Measurements from ENCODE around the gene IARS2.
A peak's percentile ranks its signal among the peaks of the same experiment; 100 is the strongest.
"Not testable (repeated sequence)": the region's sequence is repeated elsewhere in the genome, so short reads cannot be mapped to it uniquely, and the experiment has no call there.

IARS2 gene

GRCh38 chr1:220094016-220094911 lies at the start of gene IARS2:
IARS2 (plus strand) TSS chr1:220094132; CDS start chr1:220094217, 85 bp downstream.
- peak; percentile 4 for DNase-seq

- DNase-seq: no peak
Measured at GRCh38 chr1:220044678-220045355, 49.1 kb upstream of the IARS2 start.

- DNase-seq: no peak
Measured at GRCh38 chr1:220045356-220046051, 48.4 kb upstream of the IARS2 start.

DNA sequence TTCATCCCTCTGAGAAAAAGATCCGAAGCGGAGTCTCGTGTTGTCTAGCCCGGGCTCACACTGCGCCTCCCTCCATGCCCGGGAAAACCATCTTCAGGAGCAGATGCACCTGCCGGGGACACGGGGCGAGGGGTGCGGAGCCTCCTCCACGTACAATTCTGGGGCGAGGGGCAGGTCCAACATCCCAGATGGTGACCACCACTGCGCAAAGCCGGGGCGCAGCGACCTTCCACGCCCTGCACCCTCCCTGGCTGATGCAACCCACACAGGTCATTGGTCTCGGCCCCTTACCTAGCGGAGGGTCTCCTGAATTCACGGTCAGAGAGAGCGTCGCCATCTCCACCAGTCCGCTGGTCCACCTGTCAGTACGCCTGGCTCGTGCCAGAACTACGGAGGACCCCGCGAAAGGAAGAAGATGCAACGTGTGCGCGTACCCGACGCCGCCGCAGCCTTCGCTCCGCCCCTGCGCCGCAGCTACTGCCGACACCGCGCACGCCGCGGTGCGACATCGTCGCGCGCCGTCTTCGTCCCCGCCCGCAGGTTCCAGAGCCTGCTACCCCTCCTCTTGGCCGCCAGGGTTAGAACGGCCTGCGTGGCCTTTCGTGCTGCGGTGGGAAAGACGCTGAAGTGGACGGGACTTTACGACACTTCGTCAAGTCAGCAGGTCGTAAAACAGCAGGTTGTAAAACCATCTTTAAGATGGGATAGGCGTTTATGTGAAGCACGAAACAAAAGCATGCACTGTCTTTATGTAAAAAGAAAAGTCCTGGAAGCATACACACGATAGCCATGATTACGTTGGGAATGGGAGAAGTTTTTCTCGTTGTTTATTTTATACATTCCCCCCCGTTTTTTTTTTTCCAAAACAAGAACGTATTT lies 47.6 kb upstream of the IARS2 start, which contains the start of gene EPRS1:
EPRS1 (minus strand) TSS at position 454 of the 879 bp plus-strand sequence; CDS start at position 337, 117 bp downstream.
- DNase-seq: peak; percentile 70

- DNase-seq: no peak
Measured at GRCh38 chr1:220056374-220056773, 37.6 kb upstream of the IARS2 start.

GRCh38 chr1:220060876-220061275 lies 33.1 kb upstream of the IARS2 start:
- DNase-seq: no peak

DNA sequence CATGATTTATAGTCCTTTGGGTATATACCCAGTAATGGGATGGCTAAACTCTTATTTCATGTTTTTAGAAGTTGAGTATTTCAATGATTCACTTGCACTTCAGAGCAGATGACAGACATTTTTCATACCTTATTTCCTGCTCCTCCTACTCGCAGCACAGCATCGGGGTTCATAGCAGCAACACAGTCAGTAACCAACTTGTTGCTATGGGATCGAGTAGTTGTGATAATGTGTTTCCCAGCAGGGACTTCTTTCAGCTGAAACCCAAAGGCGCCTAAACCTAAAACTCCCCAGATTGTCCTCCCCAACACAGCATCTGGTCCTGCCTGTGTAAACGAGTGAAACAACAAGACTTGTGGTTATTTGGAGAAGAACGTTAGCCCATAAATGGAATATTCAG lies 31.3 kb upstream of the IARS2 start:
- DNase-seq: no peak

DNA sequence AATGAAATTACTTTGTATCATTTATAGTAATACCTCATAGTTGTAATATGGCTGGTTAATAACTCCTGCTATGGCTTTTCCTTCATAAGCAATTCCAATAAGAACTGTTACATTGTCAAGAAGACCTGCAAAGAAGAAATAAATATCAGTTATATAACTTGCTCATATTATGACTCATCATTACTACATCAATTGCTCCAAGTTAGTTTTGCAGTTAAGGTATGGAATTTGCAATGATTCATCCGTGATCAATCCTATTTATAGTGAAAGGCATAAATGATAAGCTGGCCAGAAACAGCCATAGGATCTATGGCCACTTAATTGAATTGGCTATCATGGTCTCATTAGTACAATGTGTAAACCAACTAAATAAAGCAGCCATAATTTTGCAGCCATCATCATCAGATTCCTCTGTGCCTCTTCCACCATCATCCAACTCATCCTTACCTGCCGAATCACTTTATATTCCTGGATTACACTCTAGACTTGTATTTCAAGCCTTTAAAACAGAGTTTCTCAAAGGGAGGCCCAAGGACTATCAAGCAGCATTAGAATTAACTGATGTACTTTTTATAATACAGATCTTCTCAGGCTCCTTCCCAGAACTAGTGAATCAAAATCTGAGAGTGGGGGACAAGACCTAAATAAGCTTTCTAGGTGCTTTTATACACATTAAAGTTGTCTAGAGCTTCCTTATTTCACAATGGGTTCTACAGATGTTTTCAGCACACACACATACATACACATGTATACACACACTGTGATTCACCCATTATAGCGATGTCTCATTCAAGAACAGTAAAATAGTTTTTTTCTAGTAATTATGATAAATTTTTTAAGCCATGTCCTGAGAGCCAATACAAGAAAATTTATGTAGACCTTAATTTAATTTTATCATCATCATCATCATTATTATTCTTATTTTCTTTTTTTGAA lies 26.4 kb upstream of the IARS2 start:
- no peak for DNase-seq

DNA sequence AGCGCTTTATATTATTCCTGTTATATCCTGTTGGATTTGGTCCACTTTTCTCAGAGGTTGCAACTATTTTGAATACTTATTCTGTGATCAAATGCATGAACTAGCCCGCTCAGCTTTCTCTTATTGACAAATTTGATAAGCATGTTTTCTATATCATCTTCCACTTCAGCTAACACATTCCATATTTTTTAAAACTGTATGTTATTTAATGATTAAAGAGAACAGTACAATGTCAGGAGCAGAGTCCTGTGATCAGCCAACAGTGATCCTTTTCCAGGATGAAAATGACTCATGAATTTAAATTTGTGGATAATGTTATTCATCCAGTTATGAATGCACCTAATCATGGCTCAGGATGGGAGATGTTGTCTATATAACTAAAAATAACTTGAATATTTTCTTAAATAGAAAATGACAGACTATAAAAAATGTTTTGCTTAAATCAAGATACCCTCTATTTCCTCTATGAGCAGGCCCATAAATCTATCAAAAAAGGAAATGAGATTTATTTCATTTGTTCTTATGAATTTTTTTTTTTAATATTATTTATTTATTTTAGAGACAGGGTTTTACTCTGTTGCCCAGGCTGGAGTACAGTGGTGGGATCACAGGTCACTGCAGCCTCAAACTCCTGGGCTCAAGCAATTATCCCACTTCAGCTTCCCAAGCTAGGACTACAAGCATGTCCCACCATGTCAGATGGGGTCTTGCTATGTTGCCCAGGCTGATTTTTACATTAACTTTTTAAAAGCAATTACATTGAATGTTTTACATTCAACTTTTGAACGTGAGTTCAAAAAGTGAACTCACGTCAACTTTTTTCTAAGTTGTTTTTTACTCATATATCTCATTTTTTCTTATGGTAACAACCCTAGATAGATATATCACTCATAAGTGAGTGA lies 16.8 kb upstream of the IARS2 start:
- no peak for DNase-seq

- no peak for DNase-seq
Measured at GRCh38 chr1:220077887-220078286, 16.0 kb upstream of the IARS2 start.

GRCh38 chr1:220084460-220084859 lies 9.5 kb upstream of the IARS2 start:
- no peak for DNase-seq

DNA sequence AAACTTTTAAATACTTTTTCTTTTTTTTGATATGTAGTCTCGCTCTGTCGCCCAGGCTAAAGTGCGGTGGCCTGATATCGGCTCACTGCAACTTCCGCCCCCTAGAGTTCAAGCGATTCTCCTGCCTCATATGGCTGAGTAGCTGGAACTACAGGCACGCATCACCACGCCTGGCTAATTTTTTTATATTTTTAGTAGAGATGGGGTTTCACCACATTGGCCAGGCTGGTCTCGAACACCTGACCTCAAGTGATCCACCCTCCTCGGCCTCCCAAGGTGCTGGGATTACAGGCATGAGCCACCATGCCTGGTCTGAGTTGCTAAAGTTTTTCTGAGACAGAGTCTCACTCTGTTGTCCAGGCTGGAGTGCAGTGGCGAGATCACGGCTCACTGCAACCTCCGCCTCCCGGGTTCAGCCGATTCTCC lies 7.7 kb upstream of the IARS2 start:
- not testable (repeated sequence) for DNase-seq

DNA sequence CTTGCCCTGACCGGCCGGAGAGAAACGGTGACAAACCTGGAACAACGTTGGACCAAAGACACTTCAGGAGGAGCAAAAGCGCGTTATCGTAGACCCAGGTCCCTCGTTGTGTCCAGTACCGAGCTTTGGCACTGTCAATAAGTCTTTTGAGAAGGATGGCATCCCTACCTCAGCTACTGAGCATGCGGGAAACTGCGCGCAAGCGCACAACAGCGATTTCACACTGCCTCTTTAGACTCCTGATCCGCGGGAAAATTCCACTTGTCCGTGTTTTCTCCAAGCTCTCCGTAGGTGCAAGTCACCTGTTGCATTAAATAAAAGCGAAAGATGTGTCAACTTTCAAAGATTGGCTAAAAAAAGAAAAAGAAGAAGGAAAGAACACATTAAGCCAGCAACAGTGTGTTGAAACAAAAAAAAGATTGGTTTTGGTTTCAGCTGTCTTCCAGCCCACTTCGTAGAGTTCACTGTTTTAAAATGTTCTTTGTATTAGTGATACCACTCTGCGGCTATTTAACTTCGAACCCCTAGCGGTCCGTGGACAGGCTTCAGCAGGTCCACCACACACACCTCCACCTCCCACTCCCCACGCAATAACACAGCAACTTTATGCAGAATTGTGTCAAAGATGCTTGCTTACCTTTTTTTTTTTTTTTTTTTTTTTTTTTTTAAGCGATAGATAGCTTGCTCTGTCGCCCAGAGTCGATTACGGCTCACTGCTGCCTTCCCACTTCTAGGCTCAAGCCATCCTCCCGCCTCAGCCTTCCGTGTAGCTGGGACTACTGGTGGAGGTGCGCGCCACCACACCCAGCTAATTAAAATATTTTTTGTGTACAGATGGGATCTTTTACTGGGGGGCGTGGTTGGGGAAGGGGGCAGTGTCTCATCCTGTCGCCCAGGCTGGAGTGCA lies 4.0 kb upstream of the IARS2 start, which contains the start of gene BPNT1:
BPNT1 (minus strand) TSS at position 139 of the 907 bp plus-strand sequence. CDS start 9,942 bp downstream, outside the sequence.
- DNase-seq: peak; percentile 75

DNA sequence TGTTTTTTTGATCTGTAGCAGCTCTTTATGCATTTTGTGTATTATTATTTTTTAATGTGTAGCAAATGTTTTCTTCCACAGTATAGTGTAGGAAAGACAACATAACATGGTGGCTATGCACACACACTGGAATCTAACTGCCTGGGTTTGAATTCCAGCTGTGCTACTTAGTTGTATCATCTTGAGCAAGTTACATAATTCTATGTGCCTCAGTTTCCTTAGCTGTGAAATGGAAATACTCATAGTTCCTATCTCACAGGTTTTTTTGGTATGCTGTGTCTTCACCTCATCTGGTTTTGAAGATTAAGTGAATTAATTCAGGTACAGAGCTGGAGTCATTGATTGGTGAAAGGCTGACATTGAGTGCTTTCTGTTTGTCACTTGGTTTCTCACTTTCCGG lies 1.2 kb upstream of the IARS2 start:
- no peak for DNase-seq

GRCh38 chr1:220093361-220094015 lies 444 bp upstream of the IARS2 start:
- peak; percentile 20 for DNase-seq

DNA sequence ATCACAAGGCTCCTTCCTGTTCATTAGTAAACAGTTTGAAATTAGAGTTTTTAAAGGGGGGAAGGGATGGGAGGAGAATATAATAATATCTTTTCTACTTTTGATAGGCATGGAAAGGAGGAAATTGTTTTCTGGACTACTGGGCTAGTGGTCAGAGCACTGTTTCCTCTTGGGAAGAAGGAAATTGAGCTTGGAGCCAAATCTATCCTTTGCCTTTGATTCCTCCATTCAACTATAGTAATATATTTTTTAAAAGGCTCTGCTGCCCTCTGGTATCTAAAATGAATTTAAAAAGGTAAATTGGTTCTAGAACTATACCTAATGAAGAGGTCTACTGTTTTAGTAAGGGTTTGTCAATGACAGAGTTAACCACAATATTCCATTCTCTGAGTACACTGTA lies 5.9 kb downstream of the IARS2 start:
- no peak for DNase-seq

DNA sequence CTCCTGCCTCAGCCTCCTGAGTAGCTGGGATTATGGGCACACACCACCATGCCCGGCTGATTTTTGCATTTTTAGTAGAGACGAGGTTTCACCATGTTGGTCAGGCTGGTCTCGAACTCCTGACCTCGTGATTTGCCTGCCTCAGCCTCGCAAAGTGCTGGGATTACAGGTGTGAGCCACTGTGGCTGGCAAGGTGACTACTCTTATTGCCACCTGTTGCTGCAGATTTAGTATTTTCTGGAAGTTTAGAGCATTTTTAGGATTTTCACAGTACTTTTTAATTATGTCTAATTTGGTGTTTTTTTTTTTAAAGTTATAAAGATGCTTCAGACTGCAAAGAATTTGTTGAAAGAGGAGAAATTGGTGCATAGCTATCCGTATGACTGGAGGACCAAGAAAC lies 16.5 kb downstream of the IARS2 start:
- not testable (repeated sequence) for DNase-seq

DNA sequence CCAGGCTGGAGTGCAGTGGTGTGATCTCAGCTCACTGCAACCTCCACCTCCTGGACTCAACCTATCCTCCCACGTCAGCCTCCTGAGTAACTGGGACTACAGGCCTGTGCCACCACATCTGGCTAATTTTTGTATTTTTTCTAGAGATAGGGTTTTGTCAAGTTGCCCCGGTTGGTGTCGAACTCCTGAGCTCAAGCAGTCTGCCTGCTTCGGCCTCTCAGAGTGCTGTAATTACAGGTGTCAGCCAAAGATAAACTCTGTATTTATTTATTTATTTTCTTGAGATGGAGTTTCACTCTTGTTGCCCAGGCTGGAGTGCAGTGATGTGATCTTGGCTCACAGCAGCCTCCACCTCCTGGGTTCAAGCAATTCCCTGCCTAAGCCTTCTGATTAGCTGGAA lies 18.7 kb downstream of the IARS2 start:
- not testable (repeated sequence) for DNase-seq
